Neural cell (in vitro differentiated cells): ENCODE results near the gene HLA-DRB5. TPM values are rescaled to one million over a fixed set of nuclear protein-coding genes. Genes with fewer than 3 reads are reported as not detected.

Experiments
- H2AFZ ChIP-seq: fragments of 200-600, 300-800 bp; sonication (generic), shearing (Covaris generic); 2 replicates; pipeline ENCODE4 v1.6.0; 2014; ENCODE audit warnings: low read depth, mild to moderate bottlenecking, antibody characterized with exemption, low read length, moderate library complexity
- H3F3A ChIP-seq: fragments of 200-600 bp; shearing (Covaris generic); 2 replicates; pipeline ENCODE4 v1.6.1; 2016; ENCODE audit warnings: mild to moderate bottlenecking, moderate library complexity, mixed read lengths, antibody characterized with exemption, low read length; ENCODE audit not compliant: insufficient read depth, poor library complexity, severe bottlenecking
- H3K27ac ChIP-seq: fragments of 200-600, 300-800 bp; sonication (generic), shearing (Covaris generic); 2 replicates; pipeline ENCODE4 v1.5.1; 2014; ENCODE audit warnings: mild to moderate bottlenecking, low read length, moderate library complexity
- H3K27me3 ChIP-seq: fragments of 300-800, 200-600 bp; sonication (generic), shearing (Covaris generic); 2 replicates; pipeline ENCODE4 v1.6.0; 2014; ENCODE audit warnings: mild to moderate bottlenecking, low read depth, low read length, moderate library complexity; ENCODE audit not compliant: insufficient read depth
- H3K36me3 ChIP-seq: fragments of 300-800, 200-600 bp; sonication (generic), shearing (Covaris generic); 2 replicates; pipeline ENCODE4 v1.5.1; 2014; ENCODE audit warnings: mild to moderate bottlenecking, antibody characterized with exemption, low read length, moderate library complexity; ENCODE audit not compliant: insufficient read depth
- H3K4me2 ChIP-seq: fragments of 300-800, 200-600 bp; sonication (generic), shearing (Covaris generic); 2 replicates; pipeline ENCODE4 v1.6.0; 2014; ENCODE audit warnings: mild to moderate bottlenecking, low read length
- H3K4me3 ChIP-seq: fragments of 300-800, 200-600 bp; sonication (generic), shearing (Covaris generic); 2 replicates; pipeline ENCODE4 v1.5.1; 2014; ENCODE audit warnings: mild to moderate bottlenecking, low read length, moderate library complexity
- H3K79me2 ChIP-seq: fragments of 200-600 bp; shearing (Covaris generic); replicated peaks from 2 replicates; pipeline ENCODE4 v1.6.0; 2014; ENCODE audit warnings: mild to moderate bottlenecking, low read length, moderate library complexity; ENCODE audit not compliant: insufficient read depth
- H3K9ac ChIP-seq: fragments of 300-800, 200-600 bp; sonication (generic), shearing (Covaris generic); 2 replicates; pipeline ENCODE4 v1.6.1; 2016; ENCODE audit warnings: mild to moderate bottlenecking, low read length, mixed read lengths
- H3K9me2 ChIP-seq: fragments of 200-600 bp; shearing (Covaris generic); 2 replicates; pipeline ENCODE4 v1.6.1; 2016; ENCODE audit warnings: mild to moderate bottlenecking, low read length, mixed read lengths; ENCODE audit not compliant: insufficient read depth
- H3K9me3 ChIP-seq: fragments of 200-600, 300-800 bp; sonication (generic), shearing (Covaris generic); 2 replicates; pipeline ENCODE4 v1.6.1; 2016; ENCODE audit warnings: mild to moderate bottlenecking, mixed run types, low read length, moderate library complexity, mixed read lengths
- H4K20me1 ChIP-seq: fragments of 200-600 bp; shearing (Covaris generic); 2 replicates; pipeline ENCODE4 v1.6.1; 2016; ENCODE audit warnings: mild to moderate bottlenecking, mixed run types; ENCODE audit not compliant: insufficient read depth
- CTCF ChIP-seq: fragments of 450-650 bp; IDR thresholded peaks from 2 replicates; pipeline ENCODE4 v1.5.1; 2014; ENCODE audit warnings: antibody characterized with exemption, mild to moderate bottlenecking, moderate library complexity; ENCODE audit not compliant: poor library complexity, severe bottlenecking
- EP300 ChIP-seq: fragments of 450-650 bp; conservative IDR thresholded peaks from 2 replicates; pipeline ENCODE4 v1.6.1; 2014; ENCODE audit warnings: antibody characterized with exemption, mild to moderate bottlenecking, moderate library complexity; ENCODE audit not compliant: poor library complexity, severe bottlenecking
- EZH2 ChIP-seq: fragments of 200-600, 300-800 bp; shearing (Covaris generic), sonication (generic); IDR thresholded peaks from 2 replicates; pipeline ENCODE4 v1.6.1; 2014; ENCODE audit warnings: antibody characterized with exemption, low read length, borderline replicate concordance, mild to moderate bottlenecking; ENCODE audit not compliant: insufficient read depth, poor library complexity, severe bottlenecking
- MXI1 ChIP-seq: fragments of 450-650 bp; conservative IDR thresholded peaks from 2 replicates; pipeline ENCODE4 v1.6.1; 2014; ENCODE audit warnings: antibody characterized with exemption, mild to moderate bottlenecking; ENCODE audit not compliant: poor library complexity, severe bottlenecking
- POLR2AphosphoS5 ChIP-seq: IDR thresholded peaks from 2 replicates; pipeline ENCODE4 v1.6.1; 2012
- RAD21 ChIP-seq: fragments of 450-650 bp; conservative IDR thresholded peaks from 2 replicates; pipeline ENCODE4 v1.6.1; 2014; ENCODE audit warnings: antibody characterized with exemption, mild to moderate bottlenecking, moderate library complexity
- REST ChIP-seq: IDR thresholded peaks from 2 replicates; pipeline ENCODE4 v1.6.1; 2012; ENCODE audit warnings: borderline replicate concordance
- SMC3 ChIP-seq: fragments of 450-650 bp; conservative IDR thresholded peaks from 2 replicates; pipeline ENCODE4 v1.6.1; 2014; ENCODE audit warnings: antibody characterized with exemption, mild to moderate bottlenecking, moderate library complexity; ENCODE audit not compliant: poor library complexity
- TAF1 ChIP-seq: IDR thresholded peaks from 2 replicates; pipeline ENCODE4 v1.6.1; 2012; ENCODE audit warnings: low read depth
- polyA plus RNA-seq: library from polyadenylated mRNA; depleted of rRNA; stranded (reverse); fragments of >200 nt; gene quantifications from 2 replicates; pipeline ENCODE4 v1.2.3, GENCODE V29; 2014

Gene HLA-DRB5
- polyA plus RNA-seq, 1 donor from 2014 or later: not detected

GRCh38 chr6:32522302-32523047 is 7.6 kb downstream of the HLA-DRB5 start:
- Histone ChIP-seq H2AFZ (no peak overlapping the region), H3K9ac (no peak overlapping the region), H3K4me2 (no peak overlapping the region), H4K20me1 (no peaks in the 10 kb centered on the region), H3F3A (no peaks in the 10 kb centered on the region), H3K27me3 (no peaks in the 10 kb centered on the region), H3K9me3 (no peaks in the 10 kb centered on the region), H3K9me2 (no peaks in the 10 kb centered on the region), H3K36me3 (no peaks in the 10 kb centered on the region), H3K27ac (no peak overlapping the region), H3K79me2 (no peaks in the 10 kb centered on the region), H3K4me3 (no peak overlapping the region)
- TF ChIP-seq POLR2AphosphoS5 (no peak), REST (no peak), TAF1 (no peak), EP300 (no peak), RAD21 (no peak)

GRCh38 chr6:32519910-32520258 is 10.2 kb downstream of the HLA-DRB5 start:
- Histone ChIP-seq H3K27me3 (no peaks in the 10 kb centered on the region), H4K20me1 (no peaks in the 10 kb centered on the region), H3K4me3 (no peak overlapping the region), H3F3A (no peaks in the 10 kb centered on the region), H3K27ac (no peak overlapping the region), H3K9me3 (no peaks in the 10 kb centered on the region), H3K4me2 (no peak overlapping the region), H2AFZ (no peak overlapping the region), H3K79me2 (no peaks in the 10 kb centered on the region), H3K9ac (no peak overlapping the region), H3K36me3 (no peaks in the 10 kb centered on the region), H3K9me2 (no peaks in the 10 kb centered on the region)
- TF ChIP-seq MXI1 (no peak), CTCF (no peak), SMC3 (no peak), EP300 (no peak), TAF1 (no peak), POLR2AphosphoS5 (no peak), REST (no peak), EZH2 (no peak), RAD21 (no peak)
